Measurements from ENCODE around the gene ABCC9.
"Not testable (repeated sequence)": the region's sequence is repeated elsewhere in the genome, so short reads cannot be mapped to it uniquely, and the experiment has no call there.

ABCC9 gene

DNA sequence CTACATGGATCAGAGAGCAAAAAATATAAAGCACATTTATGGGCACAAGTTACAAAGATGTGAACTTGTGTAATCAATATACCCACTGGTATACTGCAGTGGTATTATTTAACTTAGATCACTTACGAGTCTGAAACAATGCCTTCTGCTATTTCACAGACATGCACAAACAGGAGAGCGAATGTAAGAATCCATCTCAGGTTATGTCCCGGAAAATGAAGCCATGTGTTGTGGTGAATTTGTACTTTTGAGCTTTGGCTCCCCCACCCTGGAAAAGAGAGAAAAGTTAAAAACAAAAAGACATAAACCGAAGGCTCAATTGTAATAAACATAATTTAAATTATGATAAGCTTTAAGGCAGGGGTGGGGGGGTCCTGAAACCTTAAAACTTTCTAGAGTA, 7.6 kb downstream of the ABCC9 start:
- DNase-seq (ENCODE audit: low spot score), result no peak

- DNase-seq (ENCODE audit: low spot score), result not testable (repeated sequence)
These were observed 11.3 kb downstream of the ABCC9 start for GRCh38 chr12:21929972-21930371.

DNA sequence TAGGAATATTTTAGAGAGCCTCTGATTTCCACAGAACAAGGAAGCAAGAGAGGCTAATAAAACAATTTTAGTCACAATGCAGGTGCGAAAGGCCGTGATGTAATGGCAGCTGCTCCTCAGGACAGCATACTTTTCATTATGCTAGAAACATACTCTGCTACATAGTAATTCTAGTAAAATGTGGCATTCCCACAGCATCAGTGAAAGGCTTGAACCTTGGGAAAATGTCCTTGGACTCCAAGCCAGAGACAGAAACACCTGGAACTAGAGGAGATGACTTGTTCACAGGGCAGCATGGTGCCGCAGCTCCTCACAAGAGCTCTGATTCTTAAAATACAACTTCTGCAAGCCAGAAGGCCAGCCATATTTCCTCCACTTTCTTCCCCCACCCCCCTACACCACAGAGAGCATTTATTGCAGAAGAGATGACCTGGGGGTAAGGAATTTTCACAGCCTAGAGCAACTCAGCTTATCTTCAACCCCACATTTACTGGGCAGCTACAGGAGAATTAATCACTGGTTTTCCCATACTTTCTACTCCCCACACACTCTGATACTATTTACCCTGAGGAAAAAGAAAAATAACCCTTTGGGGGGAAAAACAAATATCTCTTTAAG, 15.8 kb downstream of the ABCC9 start:
- DNase-seq (ENCODE audit: low spot score), result no peak

DNA sequence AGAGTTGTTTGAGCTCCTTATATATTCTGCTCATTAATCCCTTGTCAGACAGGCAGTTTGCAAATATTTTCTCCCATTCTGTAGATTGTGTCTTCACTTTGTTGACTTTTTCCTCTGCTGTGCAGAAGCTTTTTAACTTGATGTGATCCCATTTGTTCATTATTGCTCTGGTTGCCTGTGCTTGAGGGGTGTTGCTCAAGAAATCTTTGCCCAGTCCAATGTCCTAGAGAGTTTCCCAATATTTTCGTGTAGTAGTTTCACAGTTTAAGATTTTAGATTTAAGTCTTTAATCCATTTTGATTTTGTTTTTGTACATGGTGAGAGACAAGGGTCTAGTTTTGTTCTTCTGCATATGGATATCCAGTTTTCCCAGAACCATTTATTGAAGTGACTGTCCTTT, 19.8 kb downstream of the ABCC9 start:
- no peak for DNase-seq (ENCODE audit: low spot score)

DNA sequence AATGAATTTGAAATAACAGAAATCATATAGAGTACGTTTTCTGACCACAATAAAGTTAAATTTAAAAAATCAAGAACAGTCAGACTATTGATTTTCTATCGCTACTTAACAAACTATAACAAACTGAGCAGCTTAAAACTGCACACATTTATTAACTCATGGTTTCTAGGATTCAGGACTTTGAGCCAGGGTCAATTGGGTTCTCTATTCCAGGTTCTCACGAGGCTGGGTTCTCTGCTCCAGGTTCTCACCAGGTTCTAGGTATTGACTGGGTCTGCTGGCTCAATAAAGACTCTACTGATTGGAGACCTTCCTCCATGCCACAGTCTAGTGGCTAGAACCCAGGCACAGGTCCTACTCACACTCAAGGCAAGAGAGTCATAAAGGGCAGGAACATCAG, 22.8 kb downstream of the ABCC9 start:
- DNase-seq (ENCODE audit: low spot score), result no peak

DNA sequence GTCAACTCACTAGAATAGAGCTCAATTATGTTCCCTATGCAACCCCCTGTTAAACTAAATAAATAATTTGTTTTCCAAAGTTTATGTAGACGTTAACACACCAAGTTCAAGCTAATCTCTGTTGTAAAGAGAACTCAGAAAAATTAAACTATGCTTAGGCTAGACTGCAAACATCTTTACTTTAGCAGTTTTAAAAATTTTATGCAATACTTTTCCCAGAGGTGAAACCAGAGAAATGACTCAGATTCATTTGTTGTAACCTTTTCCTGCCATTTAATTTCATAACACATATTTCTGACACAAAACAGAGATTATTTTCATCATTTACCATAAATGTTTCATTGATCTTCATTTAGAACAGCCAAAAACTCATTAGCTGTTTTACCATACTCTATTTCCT, 27.4 kb downstream of the ABCC9 start:
- no peak for DNase-seq (ENCODE audit: low spot score)

- no peak for DNase-seq (ENCODE audit: low spot score)
These were observed 28.9 kb downstream of the ABCC9 start for GRCh38 chr12:21912318-21912717.

- DNase-seq (ENCODE audit: low spot score), result no peak
These were observed 29.4 kb downstream of the ABCC9 start for GRCh38 chr12:21911832-21912231.

GRCh38 chr12:21910657-21911056, 30.6 kb downstream of the ABCC9 start:
- DNase-seq (ENCODE audit: low spot score), result peak; percentile 16

DNA sequence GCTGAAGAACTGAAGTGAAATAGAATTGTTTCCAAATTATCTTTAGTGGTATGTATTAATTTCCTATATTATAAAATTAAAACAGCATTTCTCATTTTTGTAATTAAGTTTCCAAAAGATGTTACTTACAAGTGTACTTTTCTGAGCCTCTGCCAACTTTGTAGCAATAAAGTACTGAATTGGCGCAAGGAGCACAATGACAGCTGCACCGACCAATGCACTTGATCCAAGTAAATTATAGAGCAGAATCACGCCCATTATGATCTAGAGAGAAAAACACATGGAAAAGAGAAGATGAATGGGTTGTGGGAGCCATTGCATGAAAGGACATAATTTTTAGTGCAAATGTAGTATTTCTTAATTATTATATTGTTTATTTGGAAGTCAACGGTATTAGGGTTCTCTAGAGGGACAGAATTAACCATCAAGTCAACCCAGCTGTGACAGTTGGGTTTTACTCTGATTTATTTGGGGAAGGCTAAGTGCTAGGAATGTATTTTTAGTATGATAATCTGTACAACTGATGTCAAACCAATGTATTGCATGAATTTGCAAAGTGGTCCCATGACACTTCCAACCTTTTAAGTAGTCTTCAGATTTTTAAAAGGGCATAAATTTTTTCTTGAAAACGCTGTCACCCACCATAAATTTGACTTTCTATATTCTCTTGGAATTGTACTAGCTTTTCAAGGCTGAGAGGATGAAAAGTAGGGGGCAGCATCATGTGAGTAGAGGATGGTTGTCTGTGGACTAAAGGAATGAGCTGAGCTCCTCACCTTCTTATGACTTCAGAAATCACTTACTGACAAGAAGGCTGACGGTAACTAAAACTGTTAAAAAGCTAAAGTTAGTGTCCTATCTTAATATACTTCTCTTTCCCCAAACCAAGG, 33.0 kb downstream of the ABCC9 start:
- no peak for DNase-seq (ENCODE audit: low spot score)

GRCh38 chr12:21906919-21907493, 34.2 kb downstream of the ABCC9 start:
- no peak for DNase-seq (ENCODE audit: low spot score)

GRCh38 chr12:21899532-21899931, 41.7 kb downstream of the ABCC9 start:
- not testable (repeated sequence) for DNase-seq (ENCODE audit: low spot score)

DNA sequence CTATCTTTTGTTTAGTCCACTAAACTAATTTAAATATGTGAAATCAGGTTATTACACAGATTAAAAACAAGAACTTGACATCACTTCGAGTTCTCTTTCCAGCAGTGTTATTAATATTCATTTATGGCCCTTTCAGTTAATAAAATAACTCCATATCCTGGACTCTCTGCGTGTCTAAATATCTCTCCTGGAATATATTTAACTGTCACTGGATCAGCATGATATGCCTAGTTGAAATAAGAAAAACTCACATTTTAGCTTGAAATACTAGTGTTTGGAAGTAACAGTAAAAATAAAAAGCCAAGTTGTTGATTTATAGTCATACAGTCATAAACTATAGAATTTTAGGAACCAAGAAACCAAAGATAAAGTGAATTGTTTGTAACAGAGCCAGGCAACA, 45.6 kb downstream of the ABCC9 start:
- no peak for DNase-seq (ENCODE audit: low spot score)

DNA sequence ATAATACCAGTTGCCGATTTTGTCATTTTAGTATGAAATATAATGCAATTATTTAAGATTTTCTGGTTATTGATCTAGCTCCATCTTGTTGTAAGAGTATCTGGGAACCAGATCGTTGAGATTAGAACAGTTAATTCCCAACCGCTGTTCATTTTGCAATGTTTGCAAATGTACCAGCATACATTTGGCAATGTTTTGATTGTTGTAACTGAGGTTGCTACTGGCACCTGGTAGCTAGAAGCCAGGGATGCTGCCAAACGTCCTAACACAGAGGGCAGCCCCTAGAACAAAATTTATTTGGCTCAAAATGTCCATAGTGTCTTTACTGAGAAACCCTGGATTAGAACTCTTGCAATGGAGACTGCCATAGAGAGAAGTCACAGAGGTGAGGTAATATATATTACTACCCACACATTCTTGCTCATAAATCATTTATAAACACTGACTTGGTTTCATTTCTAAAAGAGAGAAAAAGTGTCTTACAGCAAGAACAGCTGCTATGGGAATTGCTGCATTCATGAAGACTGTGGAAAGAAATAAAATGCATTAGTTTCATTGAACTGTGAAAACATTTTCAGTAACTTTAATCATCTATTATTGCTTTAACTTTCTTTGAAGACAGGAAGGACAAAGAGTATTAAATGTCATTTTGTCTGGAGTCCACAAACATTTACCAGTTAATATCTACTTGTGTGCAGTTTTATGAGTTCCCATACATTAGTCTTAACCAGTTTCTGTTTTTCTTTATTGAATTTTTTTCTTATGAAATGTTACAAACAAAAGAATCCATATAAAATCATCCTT, 46.2 kb downstream of the ABCC9 start:
- DNase-seq (ENCODE audit: low spot score), result no peak

GRCh38 chr12:21893924-21894323, 47.3 kb downstream of the ABCC9 start:
- DNase-seq (ENCODE audit: low spot score), result no peak

DNA sequence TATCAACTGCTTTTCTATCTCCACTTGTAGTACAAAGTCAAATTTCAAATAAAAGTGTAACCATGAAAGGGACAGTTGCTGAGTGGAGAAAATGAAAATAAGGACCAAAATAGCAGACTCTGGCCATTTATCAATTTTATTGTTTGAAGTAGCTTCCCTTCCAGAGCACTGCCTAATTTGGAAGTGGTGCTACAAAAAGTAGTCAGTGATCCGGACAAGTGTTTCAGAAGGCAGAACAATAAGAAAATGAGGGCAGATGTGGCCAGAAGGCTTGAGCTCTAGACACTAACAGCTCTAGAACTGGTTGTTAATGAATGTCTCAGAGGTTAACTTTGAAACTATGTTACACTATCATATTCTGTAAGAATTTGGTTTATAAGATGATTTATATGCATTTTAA, 48.9 kb downstream of the ABCC9 start:
- DNase-seq (ENCODE audit: low spot score), result peak; percentile 40

GRCh38 chr12:21891751-21892217, 49.4 kb downstream of the ABCC9 start:
- DNase-seq (ENCODE audit: low spot score), result peak; percentile 49

DNA sequence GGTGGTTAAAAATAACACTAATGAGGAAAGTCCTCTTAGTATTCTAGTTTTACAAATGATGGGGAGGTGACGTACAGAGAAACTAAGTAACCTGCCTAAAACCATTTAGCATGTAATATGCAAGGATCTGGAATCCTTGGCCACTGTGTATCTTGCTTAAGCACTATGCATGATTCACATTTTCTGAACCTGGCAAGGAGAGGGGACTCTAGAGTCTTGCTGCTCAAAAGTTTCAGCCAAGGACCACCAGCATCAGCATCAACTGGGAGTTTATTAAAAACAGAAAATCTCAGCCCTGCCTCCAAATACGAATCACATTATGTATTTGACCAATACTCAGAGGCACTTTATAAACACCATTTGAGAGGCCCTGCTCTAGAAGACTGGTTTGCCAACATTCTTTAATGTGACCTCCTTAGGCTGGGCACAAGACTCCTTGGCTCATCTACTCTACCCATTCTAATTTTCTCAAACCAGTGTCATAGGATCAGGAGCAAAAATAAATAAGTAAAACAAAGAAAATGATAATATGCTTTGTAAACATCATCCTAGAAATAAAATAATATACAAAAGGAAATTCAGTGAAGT, 52.9 kb downstream of the ABCC9 start:
- DNase-seq (ENCODE audit: low spot score), result no peak

DNA sequence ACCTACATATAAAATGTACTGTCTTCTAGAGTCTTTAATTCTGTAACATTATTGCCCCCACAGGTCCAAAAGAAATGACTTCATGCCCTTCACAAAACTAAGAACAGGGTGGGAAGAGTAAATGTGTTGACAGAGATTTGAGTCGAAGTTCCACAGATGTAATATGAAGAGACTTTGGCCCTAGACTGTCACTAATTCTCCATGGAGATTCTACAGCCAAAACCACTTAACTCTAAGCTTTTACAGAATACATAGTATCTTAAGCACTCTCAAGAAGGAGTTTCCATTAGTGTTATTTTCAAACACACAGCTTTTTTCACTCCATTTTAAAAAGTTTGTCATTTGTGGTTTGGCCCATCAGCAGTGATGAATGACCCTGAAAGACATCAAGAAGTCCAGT, 56.3 kb downstream of the ABCC9 start:
- DNase-seq (ENCODE audit: low spot score), result no peak

DNA sequence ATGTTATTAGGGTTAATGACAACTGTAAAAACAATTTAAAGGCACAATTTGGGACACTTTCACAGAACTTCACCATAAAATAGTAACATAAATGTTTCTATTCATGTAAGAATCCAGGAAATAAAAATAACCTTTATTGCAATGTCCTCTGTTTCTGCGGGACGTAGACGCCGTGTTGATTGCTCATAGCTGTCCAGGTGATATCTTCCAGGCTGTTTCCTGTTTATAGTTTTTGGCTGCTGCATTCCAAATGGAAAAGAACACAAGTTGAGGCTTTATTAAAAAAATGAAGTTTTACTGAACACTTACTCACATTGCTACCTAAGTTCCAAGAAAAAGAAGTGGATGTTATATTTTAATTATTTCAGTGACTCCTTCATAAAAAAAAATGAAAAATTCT, 58.6 kb downstream of the ABCC9 start:
- no peak for DNase-seq (ENCODE audit: low spot score)

- peak; percentile 49 for DNase-seq (ENCODE audit: low spot score)
These were observed 59.3 kb downstream of the ABCC9 start for GRCh38 chr12:21881965-21882364.

DNA sequence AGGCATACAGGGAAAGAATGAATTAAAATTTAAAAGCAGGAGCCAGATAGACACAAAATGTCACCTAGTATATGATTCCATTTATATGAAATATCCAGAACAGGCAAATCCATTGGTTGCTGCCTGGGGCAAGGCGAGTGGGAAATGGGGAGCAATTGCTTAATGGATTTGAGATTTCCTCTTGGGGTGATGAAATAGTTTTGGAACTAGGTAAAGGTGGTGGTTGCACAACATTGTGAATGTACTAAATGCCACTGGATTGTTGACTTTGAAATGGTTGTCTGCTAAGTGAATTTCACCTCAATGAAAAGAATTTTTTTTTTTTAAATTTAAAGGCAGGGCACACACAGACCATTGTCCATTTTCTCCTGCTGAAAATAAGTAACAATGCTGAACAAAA, 61.9 kb downstream of the ABCC9 start:
- DNase-seq (ENCODE audit: low spot score), result no peak
